Activated CD8-positive, alpha-beta T cell treated with anti-CD3 and anti-CD28 coated beads for 36 hours (primary cell): ENCODE results near the gene PPP2R3A. TPM values are rescaled to one million over a fixed set of nuclear protein-coding genes. Genes with fewer than 3 reads are reported as not detected.

Source experiments
- ATAC-seq: fragments of 200-7000 bp; cut with Tn5 transposase; one replicate; pipeline ENCODE4 v1.10.0; 2021; ENCODE audit warnings: mild to moderate bottlenecking, moderate library complexity
- CTCF ChIA-PET: fragments of 350-600 bp; sonication (Branson Sonifier 250); formaldehyde crosslinking; loops from one replicate; lab custom pipeline; 2021; ENCODE audit warnings: antibody characterized with exemption; lab: Charles Lee
- POLR2A ChIA-PET: fragments of 350-600 bp; sonication (Branson Sonifier 250); formaldehyde crosslinking; loops from one replicate; lab custom pipeline; 2021; ENCODE audit warnings: antibody characterized with exemption; lab: Charles Lee
- DNase-seq: peaks from one replicate; pipeline ENCODE4 v3.0.0-alpha.2; 2020
- H3K27ac Mint-ChIP-seq: one replicate; pipeline ENCODE4 v1.8.0; 2021; ENCODE audit warnings: mild to moderate bottlenecking, mixed read lengths
- H3K27me3 Mint-ChIP-seq: one replicate; pipeline ENCODE4 v1.8.0; 2021; ENCODE audit warnings: mixed read lengths
- H3K36me3 Mint-ChIP-seq: one replicate; pipeline ENCODE4 v1.8.0; 2021; ENCODE audit warnings: low read depth, mixed read lengths
- H3K4me1 Mint-ChIP-seq: one replicate; pipeline ENCODE4 v1.8.0; 2021; ENCODE audit warnings: low read depth, mixed read lengths
- H3K4me3 Mint-ChIP-seq: one replicate; pipeline ENCODE4 v1.8.0; 2021; ENCODE audit warnings: mild to moderate bottlenecking, moderate library complexity, mixed read lengths
- H3K9me3 Mint-ChIP-seq: one replicate; pipeline ENCODE4 v1.8.0; 2021; ENCODE audit warnings: mixed read lengths
- CTCF ChIP-seq: fragments of 200-600 bp; IDR thresholded peaks from one replicate; pipeline ENCODE4 v1.8.0; 2022; ENCODE audit warnings: antibody characterized with exemption, mild to moderate bottlenecking
- intact Hi-C: fragments of 100-400 bp; cut with micrococcal nuclease; formaldehyde crosslinking; loops from one replicate; pipeline ENCODE4 v1.10.0; 2022
- total RNA-seq, 2 experiments: library from RNA; stranded (reverse); gene quantifications; one replicate each; pipeline ENCODE4 v1.2.3, GENCODE V29; 2021

Gene PPP2R3A
- total RNA-seq, 2 experiments from 2014 or later = 0.16 to 0.51 TPM

- Mint-ChIP-seq H3K27me3 (peaks cover 6% of the 10 kb centered on the region), H3K27ac (no peak overlapping the region), H3K9me3 (no peaks in the 10 kb centered on the region), H3K4me1 (no peaks in the 10 kb centered on the region), H3K4me3 (no peak overlapping the region), H3K36me3 (no peaks in the 10 kb centered on the region)
- DNase-seq (no peak), ATAC-seq (no peak)
- CTCF ChIA-PET = no interaction called here
- intact Hi-C loops = no loop called here
- TF ChIP-seq CTCF = no peak
- POLR2A ChIA-PET = no interaction called here
These were observed 17.5 kb downstream of the PPP2R3A start for GRCh38 chr3:135982922-135983581.

GRCh38 chr3:135987661-135988060 is 22.1 kb downstream of the PPP2R3A start:
- no peak for DNase-seq
- intact Hi-C loops = no loop called here
- Mint-ChIP-seq H3K4me1 (peaks cover 7% of the 10 kb centered on the region), H3K27me3 (peaks cover 7% of the 10 kb centered on the region), H3K9me3 (no peaks in the 10 kb centered on the region), H3K4me3 (no peak overlapping the region), H3K27ac (no peak overlapping the region), H3K36me3 (no peaks in the 10 kb centered on the region)
- TF ChIP-seq CTCF = no peak
- CTCF ChIA-PET = no interaction called here
- no peak for ATAC-seq
- POLR2A ChIA-PET = no interaction called here

GRCh38 chr3:135989242-135989641 is 23.7 kb downstream of the PPP2R3A start:
- no peak for DNase-seq
- H3K9me3 Mint-ChIP-seq = no peaks in the 10 kb centered on the region
- TF ChIP-seq CTCF = no peak
- H3K27me3 Mint-ChIP-seq = peaks cover 7% of the 10 kb centered on the region
- CTCF ChIA-PET = no interaction called here
- peaks cover 7% of the 10 kb centered on the region for H3K4me1 Mint-ChIP-seq
- no peak for ATAC-seq
- POLR2A ChIA-PET = no interaction called here
- H3K4me3 Mint-ChIP-seq = no peak overlapping the region
- H3K36me3 Mint-ChIP-seq = no peaks in the 10 kb centered on the region
- intact Hi-C loops = no loop called here
- H3K27ac Mint-ChIP-seq = no peak overlapping the region

- no peaks in the 10 kb centered on the region for H3K9me3 Mint-ChIP-seq
- peaks cover 9% of the 10 kb centered on the region for H3K27me3 Mint-ChIP-seq
- no peak for TF ChIP-seq CTCF
- H3K4me1 Mint-ChIP-seq = peaks cover 7% of the 10 kb centered on the region
- CTCF ChIA-PET = interaction anchor here (1.0 kb wide), 1 partner anchor 52 kb away, joined by 3 read pairs; no protein-coding TSS in a partner anchor
- no peaks in the 10 kb centered on the region for H3K36me3 Mint-ChIP-seq
- no peak overlapping the region for H3K27ac Mint-ChIP-seq
- intact Hi-C loops = no loop called here
- POLR2A ChIA-PET = interaction anchor here (0.6 kb wide), 1 partner anchor 310 kb away, joined by 3 read pairs; no protein-coding TSS in a partner anchor
- ATAC-seq = no peak
- no peak for DNase-seq
- no peak overlapping the region for H3K4me3 Mint-ChIP-seq
These were observed 25.4 kb downstream of the PPP2R3A start for GRCh38 chr3:135990903-135991302.

- ATAC-seq (no peak), DNase-seq (no peak)
- no peak for TF ChIP-seq CTCF
- Mint-ChIP-seq H3K4me3 (no peak overlapping the region), H3K4me1 (peaks cover 7% of the 10 kb centered on the region), H3K36me3 (no peaks in the 10 kb centered on the region), H3K9me3 (no peaks in the 10 kb centered on the region), H3K27me3 (peaks cover 10% of the 10 kb centered on the region), H3K27ac (no peak overlapping the region)
- POLR2A ChIA-PET = interaction anchor here (0.6 kb wide), 1 partner anchor 309 kb away, joined by 3 read pairs; no protein-coding TSS in a partner anchor
- CTCF ChIA-PET = interaction anchor here (1.0 kb wide), 1 partner anchor 51 kb away, joined by 3 read pairs; no protein-coding TSS in a partner anchor
- intact Hi-C loops = no loop called here
These were observed 26.1 kb downstream of the PPP2R3A start for GRCh38 chr3:135991621-135992020.
